Measurements from ENCODE around the gene DIP2C.
"Not testable (repeated sequence)": the region's sequence is repeated elsewhere in the genome, so short reads cannot be mapped to it uniquely, and the experiment has no call there.

DIP2C gene

DNA sequence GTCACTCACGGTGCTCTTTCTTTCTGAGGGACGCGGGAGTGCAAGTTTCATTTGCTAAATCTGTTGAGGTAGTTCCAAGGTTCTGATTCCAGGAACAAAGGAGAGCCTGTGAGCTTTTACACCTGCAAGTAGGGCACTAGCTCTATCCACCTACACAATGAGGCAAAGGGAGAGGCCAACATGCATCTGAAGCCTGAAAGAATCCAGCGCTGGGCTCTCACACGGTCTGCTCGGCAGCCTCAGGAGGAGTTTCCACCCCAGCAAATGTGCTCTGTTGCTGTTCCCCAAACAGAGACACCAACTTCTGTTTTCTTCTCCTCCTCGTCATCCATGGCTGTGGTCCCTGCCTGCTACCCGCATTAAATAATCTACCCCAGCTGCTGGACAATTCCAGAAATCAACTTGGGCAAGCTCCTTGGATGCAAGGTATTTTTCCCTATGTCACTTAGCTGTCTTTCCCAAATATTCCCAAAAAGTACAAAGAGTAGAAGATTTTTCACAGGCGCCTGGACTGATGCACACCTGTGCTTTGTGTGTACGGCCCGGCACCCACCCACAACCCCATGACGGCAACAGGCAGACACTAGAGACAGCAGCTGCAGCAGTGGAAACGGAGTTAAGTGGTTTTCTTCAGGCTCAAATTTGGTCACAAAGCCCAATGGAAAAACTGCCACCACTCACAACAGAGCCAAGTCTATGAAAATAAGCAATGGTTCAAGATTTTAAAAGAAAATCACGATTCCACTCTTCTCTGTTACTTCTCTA, 377.4 kb downstream of the DIP2C start:
- no peak for DNase-seq

DNA sequence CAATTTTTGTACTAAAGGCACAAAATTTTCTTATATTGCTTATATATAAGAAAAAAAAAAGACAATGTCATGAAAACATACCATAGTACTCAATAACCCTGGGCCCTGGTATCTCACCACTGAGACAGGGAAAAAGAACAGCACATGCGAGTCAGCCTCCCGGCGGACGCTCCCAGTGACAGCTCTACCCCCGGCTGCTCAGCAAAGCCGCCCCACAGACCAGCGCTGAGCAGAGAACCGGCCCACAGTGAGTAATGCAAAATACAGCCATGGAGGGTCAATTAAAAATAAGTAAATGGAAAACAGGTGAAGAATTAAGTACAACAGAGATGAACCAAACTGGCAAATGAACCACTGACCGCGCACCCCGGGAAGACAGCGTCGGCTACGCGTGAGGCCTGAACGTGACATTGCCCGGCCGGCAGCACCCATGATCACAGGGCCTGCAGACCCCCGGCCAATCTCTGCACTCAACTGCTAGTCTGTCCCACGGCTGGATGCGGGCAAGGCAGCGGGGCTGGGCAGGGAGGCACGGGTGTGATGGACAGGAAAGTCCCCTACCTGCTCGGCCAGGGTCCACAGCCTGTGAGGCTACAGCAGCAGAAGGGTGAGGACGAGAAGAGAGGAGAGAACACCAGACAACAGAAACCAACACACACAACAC, 378.4 kb downstream of the DIP2C start:
- no peak for DNase-seq

GRCh38 chr10:310371-310770, 379.1 kb downstream of the DIP2C start:
- no peak for DNase-seq

DNA sequence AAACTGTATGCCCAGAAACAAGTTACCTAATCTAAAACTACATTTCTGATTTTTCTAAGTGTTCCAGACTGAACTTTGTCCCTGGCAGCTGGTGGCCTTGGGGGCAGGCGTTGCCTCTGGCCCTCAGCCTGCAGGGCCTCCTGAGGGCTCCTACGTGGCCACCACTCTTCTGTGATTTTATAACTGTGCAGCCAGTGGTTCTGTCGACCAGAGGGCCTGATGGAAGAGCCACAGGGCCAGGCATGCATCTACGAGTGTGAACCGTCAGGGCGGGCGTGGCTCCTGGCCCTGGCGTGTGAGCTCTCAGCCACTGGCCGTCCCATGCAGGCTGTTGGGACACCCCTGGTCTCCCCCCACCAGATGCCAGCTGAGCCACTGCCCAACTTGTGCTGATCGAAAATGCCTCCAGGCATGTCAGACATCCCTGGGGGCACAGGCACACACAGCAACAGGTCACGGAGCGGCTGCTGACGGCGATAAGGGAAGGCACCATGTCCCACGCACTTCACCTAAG, 380.8 kb downstream of the DIP2C start:
- DNase-seq: no peak

DNA sequence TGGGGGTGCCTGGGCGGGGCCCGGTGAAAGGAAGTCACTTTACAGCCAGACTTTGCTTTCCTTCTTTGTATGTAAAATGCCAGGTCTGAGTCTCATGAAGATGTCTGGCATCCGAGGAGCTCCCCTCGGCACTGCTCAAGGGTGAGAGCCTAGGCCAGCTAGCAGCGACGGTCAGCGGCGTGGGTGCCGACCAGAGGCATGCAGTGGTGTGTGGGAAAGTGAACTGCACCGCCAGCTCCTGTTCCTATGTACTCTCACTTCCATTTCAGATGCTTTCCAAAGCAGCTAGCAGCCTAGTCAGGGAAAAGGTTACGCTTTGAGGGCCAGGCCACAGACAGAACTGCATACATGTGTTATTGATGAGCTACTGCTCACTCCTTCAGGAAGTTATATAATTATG, 381.4 kb downstream of the DIP2C start:
- no peak for DNase-seq

GRCh38 chr10:307659-308058, 381.8 kb downstream of the DIP2C start:
- DNase-seq: no peak

DNA sequence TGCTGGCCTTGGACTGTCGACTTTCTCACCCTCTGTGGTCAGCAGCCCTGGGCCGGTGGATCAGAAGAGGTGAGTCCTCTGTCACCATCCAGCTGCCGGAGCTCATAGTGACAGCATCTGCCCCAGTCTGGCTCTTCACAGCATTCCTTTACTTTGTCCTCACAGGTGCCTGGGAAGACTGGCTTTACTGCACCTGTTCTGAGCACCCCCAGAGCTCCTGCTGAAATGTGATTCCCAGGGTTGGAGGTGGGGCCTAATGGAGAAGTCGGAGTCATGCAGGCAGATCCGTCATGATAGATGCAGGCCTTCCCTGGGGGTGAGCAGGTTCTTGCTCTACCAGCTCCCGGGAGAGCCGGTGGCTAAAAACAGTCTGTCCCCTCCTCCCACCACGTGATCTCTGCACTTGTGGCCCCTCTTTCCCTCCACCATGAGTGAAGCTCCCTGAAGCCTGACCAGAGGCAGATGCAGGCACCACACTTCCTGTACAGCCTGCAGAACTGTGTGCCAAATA, 382.7 kb downstream of the DIP2C start:
- DNase-seq: no peak

GRCh38 chr10:306007-306674, 383.3 kb downstream of the DIP2C start:
- no peak for DNase-seq

- no peak for DNase-seq
Measured at GRCh38 chr10:305034-305433, 384.4 kb downstream of the DIP2C start.

DNA sequence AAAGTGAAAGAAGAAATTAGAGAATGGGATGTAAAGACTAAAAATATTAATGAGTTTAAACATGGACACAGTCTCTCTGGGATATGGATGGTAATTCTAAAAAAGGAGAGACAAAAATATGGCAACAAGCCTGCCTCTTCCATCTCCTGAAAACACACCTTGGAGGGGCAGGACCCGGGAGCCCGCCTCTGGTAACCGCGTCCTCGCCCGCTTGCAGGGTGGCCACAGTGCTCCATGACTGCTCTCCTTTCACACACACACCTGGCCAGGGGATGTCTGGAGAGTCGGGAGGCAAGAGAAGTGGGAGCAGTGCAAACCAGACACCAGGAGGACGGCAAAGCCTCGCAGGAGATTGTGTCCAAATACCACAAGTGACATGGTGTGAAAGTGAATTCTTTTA, 387.9 kb downstream of the DIP2C start:
- no peak for DNase-seq

DNA sequence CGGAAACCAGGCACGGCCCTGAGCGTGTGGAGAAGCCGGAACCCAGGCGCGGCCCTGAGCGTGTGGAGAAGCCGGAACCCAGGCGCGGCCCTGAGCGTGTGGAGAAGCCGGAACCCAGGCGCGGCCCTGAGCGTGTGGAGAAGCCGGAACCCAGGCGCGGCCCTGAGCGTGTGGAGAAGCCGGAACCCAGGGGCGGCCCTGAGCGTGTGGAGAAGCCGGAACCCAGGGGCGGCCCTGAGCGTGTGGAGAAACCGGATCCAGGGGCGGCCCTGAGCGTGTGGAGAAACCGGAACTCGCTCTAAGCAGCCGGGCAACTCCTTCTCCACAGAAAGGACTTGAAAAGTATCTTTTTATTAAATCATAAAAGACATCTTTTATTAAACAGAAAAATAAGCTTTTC, 388.9 kb downstream of the DIP2C start:
- not testable (repeated sequence) for DNase-seq

DNA sequence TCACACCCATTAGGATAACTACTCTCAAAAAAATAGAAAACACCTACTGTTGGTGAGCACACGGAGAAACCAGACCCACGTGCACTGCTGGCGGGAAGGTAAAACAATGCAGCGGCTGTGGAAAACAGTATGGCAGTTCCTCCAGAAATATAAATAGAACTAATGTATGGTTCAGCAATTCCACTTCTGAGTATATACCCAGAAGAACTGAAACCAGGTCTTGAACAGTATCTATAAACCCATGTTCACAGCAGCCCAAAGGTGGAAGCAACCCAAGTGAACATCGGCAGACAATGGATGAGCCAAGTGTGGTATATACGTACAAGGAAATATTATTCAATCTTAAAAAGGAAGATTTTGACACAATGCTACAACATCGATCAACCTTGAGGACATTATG, 389.5 kb downstream of the DIP2C start:
- DNase-seq: no peak

DNA sequence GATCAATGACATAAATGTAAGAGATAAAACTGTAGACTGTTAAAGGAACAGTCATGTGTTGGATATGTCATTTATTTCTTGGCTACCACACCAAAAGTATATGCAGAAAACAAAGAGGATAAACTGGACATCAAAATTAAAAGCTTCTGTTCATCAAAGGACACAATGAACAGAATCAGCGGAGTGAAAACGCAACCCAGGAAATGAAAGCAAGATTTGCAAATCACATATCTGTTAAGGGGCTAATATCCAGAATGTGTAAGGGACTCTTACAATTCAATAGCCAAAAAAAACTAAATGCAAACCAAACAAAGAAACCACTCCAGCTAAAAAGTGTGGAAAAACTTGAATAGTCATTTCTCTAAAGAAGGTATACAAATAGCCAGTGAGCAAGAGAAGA, 390.0 kb downstream of the DIP2C start:
- no peak for DNase-seq

DNA sequence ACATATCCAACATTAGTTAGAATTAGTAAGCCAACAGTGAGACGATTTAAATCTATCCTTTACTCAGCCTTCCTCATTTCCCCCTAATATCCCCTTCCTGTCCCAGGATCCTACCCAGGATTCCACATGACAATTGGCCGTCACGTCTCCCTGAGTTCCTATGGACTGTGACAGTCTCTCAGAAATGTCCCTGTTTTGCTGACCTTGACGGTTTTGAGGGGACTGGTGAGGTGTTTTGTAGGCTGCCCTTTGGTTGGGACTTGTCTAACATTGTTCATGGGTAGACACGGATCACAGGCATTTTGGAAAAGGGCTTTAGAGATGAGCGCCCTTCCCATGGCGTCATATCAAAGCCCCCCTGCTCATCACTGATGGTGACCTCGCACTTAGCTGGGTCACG, 391.4 kb downstream of the DIP2C start:
- no peak for DNase-seq

- DNase-seq: no peak
Measured at GRCh38 chr10:297567-297966, 391.9 kb downstream of the DIP2C start.

DNA sequence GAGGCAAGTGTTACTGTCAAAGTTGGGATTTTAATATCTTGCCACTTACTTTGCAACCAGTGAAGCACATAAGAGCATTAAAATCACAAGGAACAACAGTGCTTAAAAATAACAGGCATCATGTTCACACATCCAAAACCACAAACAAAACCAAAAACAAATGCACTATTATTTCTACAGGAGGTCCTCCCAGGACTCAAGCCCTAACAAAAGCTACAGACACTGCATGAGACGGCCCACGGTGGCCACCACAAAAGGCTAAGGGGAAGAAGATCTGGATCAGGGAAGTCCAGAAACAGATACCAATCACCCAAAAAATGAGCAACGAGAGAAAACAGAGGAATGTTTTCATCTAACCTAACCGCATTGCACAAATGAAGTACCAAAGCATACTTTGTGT, 395.8 kb downstream of the DIP2C start:
- DNase-seq: no peak

- no peak for DNase-seq
Measured at GRCh38 chr10:290026-290725, 399.3 kb downstream of the DIP2C start.

DNA sequence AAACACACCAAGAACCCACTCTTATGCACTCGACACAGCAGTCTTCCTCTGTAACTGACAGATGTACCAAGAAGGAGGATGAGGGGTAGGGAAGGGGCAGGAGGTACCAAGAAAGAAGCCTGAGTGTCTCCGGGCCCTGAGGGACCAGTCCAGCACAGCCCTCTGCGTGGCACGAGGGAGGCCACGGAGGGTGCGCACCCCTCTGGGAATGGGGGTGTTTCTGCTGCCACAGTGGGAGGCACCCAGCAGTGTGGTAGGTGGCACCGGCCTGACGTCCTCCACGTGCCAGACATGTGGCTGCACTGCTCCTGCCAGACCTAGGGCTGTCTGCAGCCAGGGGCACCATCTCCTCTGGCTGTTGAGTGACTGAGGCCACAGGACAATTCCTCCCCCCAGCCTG, 399.9 kb downstream of the DIP2C start:
- DNase-seq: no peak

- no peak for DNase-seq
Measured at GRCh38 chr10:288316-289200, 400.9 kb downstream of the DIP2C start.

GRCh38 chr10:287814-288213, 401.7 kb downstream of the DIP2C start:
- DNase-seq: no peak

DNA sequence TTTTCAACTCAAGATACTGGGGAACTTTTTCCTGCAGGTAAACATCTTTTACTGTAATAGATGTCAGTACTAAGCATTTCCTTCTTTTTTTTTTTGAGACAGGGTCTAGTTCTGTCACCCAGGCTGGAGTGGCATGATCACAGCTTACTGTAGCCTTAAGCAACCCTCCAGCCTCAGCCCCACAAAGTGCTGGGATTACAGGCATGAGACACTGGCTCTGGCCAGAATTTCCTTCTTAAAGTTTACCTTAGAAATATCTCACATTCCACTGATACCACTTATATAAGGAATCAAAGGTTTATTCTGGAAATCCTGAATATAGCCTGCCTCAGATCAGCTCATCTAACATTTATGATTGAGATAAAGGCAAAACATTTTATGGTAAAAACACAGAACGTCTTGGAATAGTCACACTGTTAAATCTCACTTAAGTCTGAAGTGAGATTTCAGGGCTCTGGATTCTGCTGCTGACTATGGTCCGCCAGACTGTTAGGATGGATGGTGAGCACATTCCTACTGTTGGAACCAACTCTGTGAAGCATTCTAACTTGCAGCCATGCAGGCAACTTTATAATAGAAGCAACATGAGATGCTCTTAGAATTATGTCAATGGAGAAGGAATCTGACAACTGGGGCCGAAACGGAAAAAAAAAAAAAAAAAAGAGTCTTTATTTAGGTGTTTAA, 402.3 kb downstream of the DIP2C start:
- DNase-seq: no peak

Data from activated CD4-positive, alpha-beta T cell treated with anti-CD3 and anti-CD28 coated beads, Interleukin-2, Interleukin-6, amounts not matched to agents 100 ng/mL and 50 ng/mL, durations not matched to agents 16 hours and 8 hours (primary cell).